PFSK-1 (cell line): ENCODE measurements around the gene EXTL1.

Source experiments
- FOXP2 ChIP-seq: optimal IDR thresholded peaks from 2 replicates; pipeline ENCODE3; 2011; ENCODE audit warnings: borderline replicate concordance, control low read depth, inconsistent platforms; ENCODE audit not compliant: insufficient read depth; ENCODE audit errors: extremely low read length, extremely low read depth
- POLR2AphosphoS5 ChIP-seq: IDR thresholded peaks from 2 replicates; pipeline ENCODE4 v1.6.1; 2012; ENCODE audit warnings: low read depth, mild to moderate bottlenecking, control low read depth, low read length, moderate library complexity
- REST ChIP-seq, 2 experiments: IDR thresholded peaks; 2 replicates each; pipeline versions ENCODE4 v1.6.1 to v1.8.0; 2011 to 2012; ENCODE audit warnings: low read depth in 2 of 2, low read length in 2 of 2, control low read depth in 1 of 2, inconsistent platforms in 1 of 2, mild to moderate bottlenecking in 1 of 2, moderate library complexity in 1 of 2; ENCODE audit not compliant: insufficient read depth in 1 of 2
- SIN3A ChIP-seq: IDR thresholded peaks from 2 replicates; pipeline ENCODE4 v1.6.1; 2012; ENCODE audit warnings: mild to moderate bottlenecking, low read length, moderate library complexity, borderline replicate concordance; ENCODE audit not compliant: insufficient read depth
- TAF1 ChIP-seq: IDR thresholded peaks from 2 replicates; pipeline ENCODE4 v1.6.1; 2012; ENCODE audit warnings: low read length, control low read depth, borderline replicate concordance; ENCODE audit not compliant: insufficient read depth

Gene EXTL1

GRCh38 chr1:25978403-25978802, 43.2 kb upstream of the EXTL1 start:
- no peak for TF ChIP-seq POLR2AphosphoS5
- no peak for TF ChIP-seq TAF1
- no peak for TF ChIP-seq SIN3A
- no peak for TF ChIP-seq FOXP2
- no peak for TF ChIP-seq REST (IDR thresholded peaks at IDR 0.05; ENCODE audit: insufficient read depth in 1 of 2, low read depth in 2 of 2, low read length in 2 of 2)

GRCh38 chr1:25979210-25979609, 42.4 kb upstream of the EXTL1 start:
- TF ChIP-seq SIN3A (no peak), REST (IDR thresholded peaks at IDR 0.05; ENCODE audit: insufficient read depth in 1 of 2, low read depth in 2 of 2, low read length in 2 of 2) (no peak), POLR2AphosphoS5 (no peak)

- TF ChIP-seq SIN3A (no peak), TAF1 (no peak), REST (IDR thresholded peaks at IDR 0.05; ENCODE audit: insufficient read depth in 1 of 2, low read depth in 2 of 2, low read length in 2 of 2) (no peak), FOXP2 (no peak), POLR2AphosphoS5 (no peak)
These were observed 36.4 kb upstream of the EXTL1 start for GRCh38 chr1:25985171-25985570.

- TF ChIP-seq FOXP2, result no peak
- no peak for TF ChIP-seq TAF1
- no peak for TF ChIP-seq REST (IDR thresholded peaks at IDR 0.05; ENCODE audit: insufficient read depth in 1 of 2, low read depth in 2 of 2, low read length in 2 of 2)
- TF ChIP-seq POLR2AphosphoS5, result no peak
- TF ChIP-seq SIN3A, result no peak
These were observed 35.9 kb upstream of the EXTL1 start for GRCh38 chr1:25985670-25986069.

- no peak for TF ChIP-seq SIN3A
- no peak for TF ChIP-seq TAF1
- no peak for TF ChIP-seq REST (IDR thresholded peaks at IDR 0.05; ENCODE audit: insufficient read depth in 1 of 2, low read depth in 2 of 2, low read length in 2 of 2)
- TF ChIP-seq FOXP2, result no peak
- TF ChIP-seq POLR2AphosphoS5, result no peak
These were observed 33.6 kb upstream of the EXTL1 start for GRCh38 chr1:25987951-25988350.
